UCSD-AML1 (cell line): Measurements from ENCODE around the gene FCN3.

ENCODE experiments used
- DNase-seq: peaks from one replicate; lab custom pipeline; 2025; ENCODE audit not compliant: unreplicated experiment; lab: John Stamatoyannopoulos, UW

The FCN3 gene

DNA sequence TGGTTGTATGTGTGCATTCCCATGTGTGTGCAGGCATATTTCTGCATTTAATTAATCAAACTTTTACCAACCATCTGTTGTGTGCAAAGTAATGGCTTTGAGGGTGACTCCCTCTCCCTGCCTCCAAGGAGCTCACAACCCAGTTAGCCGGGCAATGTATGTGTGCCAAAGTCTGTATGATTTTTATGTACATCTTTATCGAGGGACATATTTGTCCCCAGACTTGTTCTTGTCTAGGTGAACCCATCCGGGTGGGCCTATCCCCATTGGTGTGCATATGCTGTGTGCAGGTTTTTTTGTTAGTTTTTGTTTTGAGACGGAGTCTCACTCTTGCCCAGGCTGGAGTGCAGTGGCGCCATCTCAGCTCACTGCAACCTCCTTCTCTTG is 31.0 kb downstream of the FCN3 start:
- DNase-seq, result no peak

DNA sequence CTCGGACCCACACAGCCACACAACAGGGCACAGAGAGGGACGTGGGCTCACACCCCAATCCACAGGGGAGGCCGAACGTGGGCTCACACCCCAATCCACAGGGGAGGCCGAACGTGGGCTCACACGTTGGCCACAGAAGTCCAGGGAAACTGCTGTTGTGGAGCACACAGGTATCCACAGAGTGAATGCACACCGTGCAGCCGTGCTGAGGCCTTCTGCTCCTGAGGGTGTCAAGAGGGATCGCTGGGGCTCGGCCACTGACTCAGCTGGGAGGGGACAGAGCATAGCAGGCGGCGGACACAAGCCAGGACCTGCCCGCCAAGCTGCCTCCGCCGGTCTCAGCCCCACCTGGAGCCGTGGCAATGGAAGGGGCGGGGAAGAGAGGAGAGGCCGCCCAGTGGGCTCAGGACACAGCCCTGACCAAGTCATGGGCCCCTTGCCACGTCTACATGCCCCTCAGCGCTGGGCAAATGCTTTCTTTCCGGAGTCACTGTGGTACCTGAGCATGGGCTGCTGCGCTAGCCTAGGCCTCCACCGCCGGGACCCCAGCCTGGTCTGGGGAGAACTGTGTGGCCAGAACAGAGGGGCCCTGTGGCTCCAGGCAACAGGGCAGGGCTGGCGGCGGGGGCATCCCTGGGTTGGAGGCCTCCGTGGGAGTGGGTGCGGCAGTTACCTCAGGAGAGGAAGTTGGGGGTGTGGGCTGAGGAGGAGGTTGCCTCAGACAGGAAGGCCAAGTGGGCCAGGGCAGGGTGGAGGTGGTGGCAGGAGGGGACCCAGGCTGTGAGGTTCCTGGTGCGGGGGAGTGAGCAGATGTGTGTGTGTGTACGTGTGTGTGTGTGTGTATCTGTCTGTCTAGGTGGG is 31.6 kb downstream of the FCN3 start:
- DNase-seq, result peak; percentile 88

DNA sequence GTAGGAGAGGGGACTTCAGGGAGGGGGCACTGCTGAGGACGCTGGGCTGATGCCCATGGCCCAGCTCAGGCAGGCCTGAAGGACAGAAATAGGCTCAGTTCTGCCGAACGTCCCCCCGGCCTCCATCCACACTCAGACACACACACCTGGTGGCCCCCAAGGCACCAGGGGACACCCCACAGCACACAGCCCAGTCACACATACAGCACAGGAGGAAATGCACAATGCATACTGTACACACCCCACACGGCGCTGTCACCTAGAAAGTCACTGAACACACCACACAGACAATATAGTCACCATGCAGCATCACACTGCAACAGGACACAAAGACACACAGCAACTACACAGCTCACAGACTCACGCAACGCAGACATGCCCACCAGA is 32.2 kb downstream of the FCN3 start:
- DNase-seq, result peak; percentile 39

DNA sequence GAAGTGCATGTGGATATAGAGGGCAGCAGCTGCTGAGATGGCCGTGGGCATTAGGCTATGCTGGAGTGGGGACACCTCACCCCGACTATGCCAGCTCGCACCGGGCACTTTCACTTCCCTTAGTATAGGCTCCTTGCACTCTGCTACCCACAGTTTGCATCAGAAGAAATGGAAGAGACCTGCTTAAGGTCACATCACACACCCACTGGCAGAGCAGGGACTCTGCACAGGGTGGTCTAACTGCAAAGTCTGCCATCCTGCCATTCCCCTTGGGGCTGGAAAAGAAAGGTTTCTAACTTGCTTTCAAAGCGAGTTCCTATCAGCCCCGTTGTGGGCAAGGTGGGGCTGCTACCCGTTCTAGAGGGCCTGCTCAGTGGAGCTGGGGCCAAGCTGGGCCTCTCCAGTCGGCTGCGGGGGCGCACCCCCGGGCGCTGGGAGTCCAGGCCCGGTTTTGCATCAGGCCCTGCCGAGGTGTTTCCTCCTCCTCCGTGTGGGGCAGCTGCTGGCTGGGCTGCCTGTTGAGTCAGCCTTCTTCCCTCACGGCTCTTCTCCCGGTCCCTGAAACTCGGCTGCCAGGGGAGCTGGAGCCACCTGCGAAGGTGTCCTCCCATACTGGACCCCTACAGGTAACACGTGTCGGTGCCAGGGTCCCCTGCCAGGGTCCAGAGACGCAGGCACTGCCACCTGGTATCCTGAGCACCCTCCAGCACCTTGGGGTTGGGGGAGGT is 32.9 kb downstream of the FCN3 start, which contains the start of gene SYTL1:
TSS of gene SYTL1 (plus strand) at position 498 of the 728 bp plus-strand sequence. CDS start 3,313 bp downstream, outside the sequence.
- DNase-seq, result peak; percentile 84

DNA sequence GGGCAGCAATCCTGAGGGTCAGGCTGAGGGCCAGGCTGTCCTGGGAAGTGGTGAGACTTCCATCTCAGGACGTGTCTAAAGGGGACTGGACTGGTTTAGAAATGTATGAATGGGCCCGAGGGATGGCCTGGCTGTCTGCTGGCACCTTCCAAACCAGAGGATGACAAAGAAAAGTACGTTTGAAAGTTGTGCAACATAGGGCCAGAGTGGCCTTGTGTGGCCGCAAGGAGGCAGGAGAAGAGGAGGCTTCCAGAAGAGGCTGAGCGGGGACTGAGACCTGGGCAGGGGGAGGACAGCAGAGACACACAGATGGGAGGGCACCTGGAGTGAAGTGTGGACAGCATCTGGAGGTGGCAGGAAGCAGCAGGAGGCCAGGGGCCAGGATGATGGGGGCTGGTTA is 35.4 kb downstream of the FCN3 start:
- DNase-seq, result no peak

DNA sequence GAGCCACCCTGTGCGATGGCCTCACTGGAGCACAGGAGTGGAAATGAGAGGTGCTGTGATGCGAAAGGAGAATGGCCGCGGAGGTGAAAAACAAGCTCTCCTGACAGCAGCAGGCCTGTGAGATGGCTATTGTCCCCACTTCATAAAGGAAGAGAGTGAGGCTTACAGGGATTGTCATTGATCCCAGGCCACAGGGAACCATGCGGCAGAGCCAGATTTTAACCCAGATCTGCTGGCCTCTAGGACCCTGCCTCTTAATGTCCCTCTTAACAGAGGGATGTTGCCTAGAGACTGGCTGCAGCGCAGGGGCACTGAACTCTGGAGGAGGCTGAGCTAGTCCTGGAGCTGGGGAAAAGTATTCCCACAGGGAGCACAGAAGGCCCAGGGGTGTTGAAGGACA is 35.9 kb downstream of the FCN3 start:
- DNase-seq, result no peak

DNA sequence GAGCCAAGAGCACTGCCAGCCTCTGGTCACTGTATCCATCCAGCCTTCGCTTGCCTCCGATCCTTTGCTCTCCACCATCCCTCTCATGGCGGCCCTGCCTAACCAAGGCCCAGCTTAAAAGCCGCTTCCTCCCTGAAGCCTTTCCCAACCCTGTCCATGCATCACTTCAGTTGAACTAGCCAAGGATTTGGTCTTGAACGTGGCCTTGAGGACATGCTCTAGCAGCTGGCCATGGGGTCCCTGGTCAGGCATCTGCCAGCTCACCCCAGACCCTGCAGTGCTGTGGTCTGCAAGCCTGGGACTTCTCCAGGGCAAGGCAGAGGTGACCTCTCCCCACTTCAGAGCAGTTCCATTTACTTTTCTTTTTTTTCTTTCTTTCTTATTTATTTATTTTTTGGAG is 37.9 kb downstream of the FCN3 start:
- DNase-seq, result no peak

DNA sequence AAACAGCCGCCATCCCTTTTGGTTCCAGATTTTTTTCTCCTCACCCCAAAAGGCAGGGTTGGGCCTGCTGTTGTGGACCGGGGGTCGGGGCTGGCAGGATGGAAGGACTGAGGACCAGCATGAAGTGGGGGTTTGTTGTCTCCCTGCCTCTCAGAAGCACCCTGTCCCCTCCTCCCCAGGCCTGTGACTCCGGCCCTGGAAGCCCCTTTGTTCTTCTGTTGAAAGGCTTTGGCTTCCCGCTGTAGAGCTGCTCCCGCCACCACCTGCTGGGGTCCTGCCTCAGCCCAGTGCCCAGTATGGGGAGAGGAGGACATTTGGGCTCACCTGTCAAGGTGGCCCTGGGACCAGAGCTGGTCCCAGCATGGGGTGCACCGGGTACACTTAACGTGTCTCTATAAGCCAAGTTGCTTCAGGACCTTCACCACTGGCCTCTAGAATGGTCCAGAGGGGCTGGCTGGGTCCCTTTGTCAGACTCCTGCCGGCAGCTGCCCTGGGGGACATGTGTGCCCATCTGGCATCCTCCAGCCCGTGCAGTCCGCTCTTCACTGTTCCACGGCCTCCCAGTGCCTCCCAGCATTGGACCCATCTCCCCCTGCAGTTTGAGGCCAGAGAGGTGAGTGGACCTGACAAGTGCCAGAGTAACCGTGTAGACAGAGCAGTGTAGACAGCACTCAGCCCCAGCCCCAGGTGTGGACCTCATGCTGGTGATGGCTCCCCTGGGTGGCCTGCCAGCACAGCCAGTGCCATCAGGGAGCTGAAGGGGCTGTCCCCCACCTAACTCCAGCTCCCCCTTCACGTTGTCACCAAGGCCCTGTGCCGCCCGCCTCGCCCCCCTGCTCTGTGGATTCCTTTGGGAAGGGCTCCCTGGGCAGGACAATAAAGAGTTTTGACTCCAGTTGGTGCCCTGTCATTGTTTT is 38.9 kb downstream of the FCN3 start:
- DNase-seq, result no peak

DNA sequence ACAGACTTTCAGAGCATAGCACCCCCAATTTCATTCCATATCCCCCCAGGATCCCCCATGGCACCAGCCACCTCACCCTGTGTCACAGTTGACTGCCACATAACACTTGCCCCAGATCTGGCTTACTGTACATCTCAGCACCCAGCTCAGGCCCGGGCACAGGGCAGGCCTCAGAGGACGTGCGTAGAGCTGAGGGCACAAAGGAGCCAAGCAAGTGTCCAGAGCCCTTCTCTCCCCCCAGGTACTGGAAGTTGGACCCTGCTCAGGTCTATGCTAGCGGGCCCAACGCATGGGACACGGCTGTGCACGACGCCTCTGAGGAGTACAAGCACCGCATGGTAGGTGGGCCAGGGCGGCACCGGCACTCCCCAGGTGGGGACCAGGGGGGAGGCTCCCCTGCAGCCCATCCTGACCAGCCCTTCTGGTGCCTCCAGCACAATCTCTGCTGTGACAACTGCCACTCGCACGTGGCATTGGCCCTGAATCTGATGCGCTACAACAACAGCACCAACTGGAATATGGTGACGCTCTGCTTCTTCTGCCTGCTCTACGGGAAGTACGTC is 40.8 kb downstream of the FCN3 start:
- DNase-seq, result no peak

DNA sequence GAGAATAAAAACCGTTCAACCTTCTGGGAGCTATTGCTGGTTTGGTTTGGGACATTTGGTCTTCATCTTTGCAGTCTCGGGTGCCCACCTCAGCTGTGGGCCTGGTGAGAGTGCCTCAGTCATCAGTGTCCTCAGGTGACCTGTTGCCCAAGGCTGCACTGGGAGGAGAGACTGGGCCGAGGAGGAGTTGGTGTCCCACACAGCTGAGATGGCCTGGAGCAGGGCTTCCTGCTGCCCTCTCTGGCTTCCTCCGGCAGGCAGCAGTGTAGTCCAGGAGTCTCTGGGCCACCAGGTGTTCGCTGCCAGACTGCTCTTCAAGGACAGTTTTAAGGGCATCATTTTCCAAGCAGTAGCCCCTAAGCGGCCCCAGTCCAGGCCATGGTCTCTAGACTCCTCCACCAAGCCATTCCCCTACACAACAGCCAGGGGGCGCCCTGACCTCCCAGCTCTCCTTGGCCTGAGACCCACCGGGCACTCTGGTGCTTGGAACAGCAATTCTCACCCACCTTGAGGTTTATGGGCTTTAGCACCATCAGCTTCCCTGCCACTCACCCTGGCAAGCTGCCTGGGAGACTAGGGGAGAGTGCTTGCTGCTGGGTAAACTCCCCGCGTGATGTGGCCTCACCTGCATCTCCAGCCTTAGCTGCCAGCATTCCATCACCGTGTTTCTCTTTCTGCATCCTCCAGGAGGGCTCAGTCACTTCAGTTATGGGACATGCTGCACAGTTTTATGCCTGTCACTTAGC is 41.9 kb downstream of the FCN3 start:
- DNase-seq, result peak; percentile 45

DNA sequence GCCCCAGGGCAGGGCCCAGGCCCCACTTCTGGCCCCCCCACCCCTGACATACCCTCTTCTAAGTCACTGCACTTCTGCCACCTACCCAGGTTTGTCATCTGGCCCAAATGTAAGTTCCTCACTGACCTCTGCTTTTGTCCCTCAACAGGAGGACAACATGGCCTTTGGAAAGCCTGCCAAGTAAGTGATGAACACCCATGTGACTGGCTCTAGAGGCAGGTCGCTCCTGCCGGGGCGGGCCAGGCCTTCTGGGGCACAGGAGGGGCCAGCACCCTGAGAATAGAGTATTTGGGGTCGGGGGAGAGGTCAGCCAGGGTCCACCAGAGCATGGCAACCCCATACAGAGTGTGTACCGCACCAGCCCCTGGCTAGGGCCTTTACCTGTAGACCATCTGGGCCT is 42.7 kb downstream of the FCN3 start:
- DNase-seq, result no peak

DNA sequence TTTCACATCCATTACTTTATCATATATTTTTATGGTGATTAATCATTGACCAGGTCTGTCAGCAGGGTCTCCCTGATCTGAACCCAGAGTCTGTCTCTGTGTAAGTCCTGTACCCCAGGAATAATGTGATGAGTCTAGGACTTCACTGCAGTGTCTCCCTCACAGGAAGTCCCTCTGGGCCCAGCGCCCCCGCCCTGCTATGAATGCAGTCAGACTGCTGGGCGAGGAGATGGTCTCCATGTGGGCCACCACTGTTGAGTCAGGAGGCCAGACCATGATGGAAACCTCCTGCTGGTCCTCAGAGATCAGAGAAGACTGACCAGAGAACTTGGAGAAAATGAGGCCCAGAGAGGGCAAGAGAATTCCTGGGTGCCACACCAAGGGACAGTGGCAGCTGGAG is 43.2 kb downstream of the FCN3 start:
- DNase-seq, result no peak

DNA sequence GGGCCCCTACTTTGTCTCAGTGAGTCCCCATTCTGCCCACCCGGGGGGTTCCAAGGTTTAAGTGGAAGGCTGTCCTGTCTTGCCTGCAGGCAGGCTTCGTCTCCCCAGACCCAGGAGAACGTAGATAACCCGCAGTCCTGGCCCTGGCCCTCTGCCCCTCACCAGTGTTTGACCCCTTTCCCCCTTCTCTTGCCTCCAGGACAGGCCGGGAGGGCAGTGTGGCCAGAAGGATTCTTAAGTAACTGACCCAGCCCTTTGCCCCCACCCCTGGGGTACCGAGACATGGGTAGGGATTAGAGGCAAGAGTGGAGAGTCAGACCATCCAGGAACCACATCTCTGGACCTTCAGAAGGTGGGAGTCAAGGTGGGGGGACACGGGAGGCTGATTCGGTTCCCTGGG is 43.8 kb downstream of the FCN3 start:
- no peak for DNase-seq

DNA sequence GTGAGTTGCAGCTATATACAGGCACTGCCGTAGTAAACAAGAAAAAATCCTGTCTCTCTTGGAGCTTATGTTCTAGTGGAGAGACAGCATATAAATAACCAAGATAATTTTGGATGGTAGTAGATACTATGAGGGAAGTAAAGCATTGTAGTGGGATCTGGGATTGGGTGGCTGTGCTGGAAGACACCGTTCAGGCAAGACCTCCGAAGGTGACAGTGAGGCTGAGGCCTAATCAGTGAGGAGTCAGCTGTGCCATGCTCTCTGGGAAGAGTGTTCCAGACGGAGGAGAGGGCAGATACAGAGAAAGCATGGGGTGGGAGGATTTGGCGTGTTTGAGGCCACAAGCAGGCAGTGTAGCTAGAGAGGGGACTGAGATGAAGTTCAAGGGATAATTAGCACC is 46.7 kb downstream of the FCN3 start:
- no peak for DNase-seq

DNA sequence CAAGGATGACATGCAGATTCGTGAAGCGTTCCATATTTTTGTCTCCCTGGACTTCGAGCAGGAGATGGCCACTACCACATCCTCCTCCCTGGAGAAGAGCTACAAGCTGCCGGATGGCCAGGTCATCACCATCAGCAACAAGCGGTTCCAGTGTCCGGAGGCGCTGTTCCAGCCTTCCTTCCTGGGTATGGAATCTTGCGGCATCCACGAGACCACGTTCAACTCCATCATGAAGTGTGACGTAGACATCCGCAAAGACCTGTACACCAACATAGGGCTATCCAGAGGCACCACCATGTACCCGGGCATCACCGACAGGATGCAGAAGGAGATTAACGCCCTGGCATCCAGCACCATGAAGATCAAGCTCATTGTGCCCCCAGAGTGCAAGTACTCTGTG is 49.3 kb downstream of the FCN3 start:
- DNase-seq, result no peak

DNA sequence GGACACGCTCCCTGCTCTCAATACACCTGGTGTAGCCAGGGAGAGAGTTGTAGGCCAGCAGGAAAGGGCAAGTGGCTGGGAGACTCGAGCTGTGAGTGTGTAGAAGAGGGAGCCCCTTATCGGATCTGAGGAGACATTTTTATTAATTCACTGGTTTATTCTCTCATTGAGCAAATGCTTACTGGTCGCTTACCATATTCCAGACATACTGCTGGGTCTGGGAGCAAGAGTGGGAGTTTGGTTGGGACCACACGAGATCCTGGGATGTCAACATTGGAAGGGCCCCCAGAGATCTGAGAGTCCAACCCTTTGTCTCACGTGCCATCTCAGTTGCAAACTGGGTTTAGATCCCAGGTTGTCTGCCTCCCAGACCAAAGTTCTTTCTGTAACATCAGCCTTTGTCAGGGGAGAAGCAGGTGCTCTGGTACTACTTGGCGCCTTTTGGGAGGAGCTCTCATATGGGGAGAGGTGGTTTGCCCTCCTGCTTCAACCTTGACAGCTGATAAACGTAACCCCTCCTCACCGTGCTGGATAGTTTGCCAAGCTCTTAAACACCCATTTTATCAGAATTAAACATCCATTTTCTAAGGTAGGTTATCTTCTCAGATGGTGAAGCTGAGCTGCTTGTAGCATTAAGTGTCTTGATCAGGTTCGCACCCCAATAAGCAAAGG is 51.9 kb downstream of the FCN3 start:
- DNase-seq, result no peak

DNA sequence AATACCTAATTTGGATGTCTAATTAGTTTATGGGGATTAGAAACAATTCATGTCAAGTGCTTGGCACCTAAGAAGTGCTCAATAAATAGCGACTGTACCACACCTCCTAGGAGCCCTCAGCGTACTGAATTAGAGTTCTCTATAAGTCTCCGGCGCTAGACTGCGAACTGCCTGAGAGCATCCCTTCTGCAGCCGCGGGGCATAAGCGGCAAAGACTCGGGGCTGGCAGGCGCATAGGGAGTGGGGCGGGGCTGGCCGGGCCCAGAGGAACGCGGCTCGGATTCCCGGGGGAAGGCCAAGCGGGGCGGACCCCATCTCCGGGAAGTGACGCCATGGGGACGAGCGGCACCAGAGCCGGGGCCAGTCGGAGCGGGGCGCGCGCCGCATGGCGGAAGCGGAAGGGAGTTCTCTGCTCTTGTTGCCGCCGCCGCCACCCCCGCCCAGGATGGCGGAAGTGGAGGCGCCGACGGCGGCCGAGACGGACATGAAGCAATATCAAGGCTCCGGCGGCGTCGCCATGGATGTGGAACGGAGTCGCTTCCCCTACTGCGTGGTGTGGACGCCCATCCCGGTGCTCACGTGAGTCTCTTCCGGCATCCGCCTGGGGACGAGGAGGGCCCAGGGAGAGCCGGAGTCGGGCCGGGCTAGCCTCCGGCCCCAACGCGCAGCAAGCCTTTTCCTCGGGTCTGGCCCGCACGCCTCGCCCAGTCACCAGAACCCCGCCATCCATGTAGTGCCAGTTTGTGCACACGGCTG is 52.6 kb downstream of the FCN3 start, which contains the start of gene TMEM222:
TSS of gene TMEM222 (plus strand) at position 351 of the 756 bp plus-strand sequence. CDS start at position 386, 35 bp downstream.
- peak; percentile 99 for DNase-seq
